ENCODE data around the gene UBQLNL. TPM values are rescaled to one million over a fixed set of nuclear protein-coding genes. Genes with fewer than 3 reads are reported as not detected.

The UBQLNL gene
- polyA plus RNA-seq, 1 donor (not counting 4 experiments of a cell fraction or from before 2014, with no cell fraction given), result 0.12 TPM

DNA sequence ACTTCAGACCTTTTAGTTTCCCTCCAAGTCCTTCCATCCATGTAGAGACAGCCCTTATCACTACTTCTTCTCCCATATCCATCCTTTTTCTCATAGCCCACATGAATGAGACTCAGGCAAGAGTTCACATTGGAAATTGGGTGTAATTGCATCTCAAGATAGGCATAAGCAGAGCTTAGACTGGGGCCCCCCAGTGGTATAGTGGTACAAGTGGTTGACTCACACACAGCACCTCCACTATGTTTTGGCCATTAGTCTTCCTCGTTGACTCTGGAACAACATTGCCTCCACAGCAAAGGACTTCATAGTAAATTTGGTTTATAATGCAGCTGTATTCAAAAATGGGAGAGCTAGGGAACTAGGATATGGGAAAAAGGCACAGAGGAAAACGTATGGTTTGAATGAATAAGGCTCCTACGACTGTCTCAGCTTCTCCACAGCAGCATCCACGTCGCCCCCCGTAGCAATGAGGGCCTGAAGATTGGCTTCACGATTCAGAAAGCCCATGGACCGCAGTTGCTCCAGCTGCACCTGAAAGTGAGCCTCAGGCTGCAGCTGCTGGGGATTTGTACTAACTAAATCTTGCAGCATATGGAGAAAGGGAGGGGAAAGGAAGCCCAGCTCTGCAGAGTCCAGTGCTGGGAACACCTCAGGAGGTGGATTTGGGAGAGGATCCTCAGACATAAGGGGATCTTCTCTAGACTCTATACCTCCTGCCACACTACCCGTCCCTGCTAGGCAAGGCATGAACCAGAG is 9.1 kb downstream of the UBQLNL start:
- H3K4me1 ChIP-seq (ENCODE audit: control insufficient read depth, extremely low read depth, insufficient read depth, low read length), result no peaks in the 10 kb centered on the region
- no peak overlapping the region for H3K4me3 ChIP-seq (ENCODE audit: control insufficient read depth in 2 of 3, extremely low read depth in 1 of 3, insufficient read depth in 2 of 3, low read depth in 1 of 3, low read length in 3 of 3)
- H3K27ac ChIP-seq (ENCODE audit: control insufficient read depth, insufficient read depth, low read length), result no peak overlapping the region
- no peaks in the 10 kb centered on the region for H3K27me3 ChIP-seq (ENCODE audit: control insufficient read depth, extremely low read depth, insufficient read depth, low read length)
- dilution Hi-C loops (cut with MboI; ENCODE audit: extremely low pct_ligation_motif_present, low sequenced_read_pairs), result no loop called here
- no peak overlapping the region for H3K9ac ChIP-seq (ENCODE audit: control insufficient read depth, extremely low read depth, insufficient read depth, low read length)
- H3K9me3 ChIP-seq (ENCODE audit: control insufficient read depth, low read depth, low read length), result no peaks in the 10 kb centered on the region
- DNase-seq (ENCODE audit: low read depth, low spot score), result no peak
- H3K9me1 ChIP-seq (ENCODE audit: control insufficient read depth, extremely low read depth, insufficient read depth, low read length), result no peaks in the 10 kb centered on the region
- no peaks in the 10 kb centered on the region for H4K20me1 ChIP-seq (ENCODE audit: control insufficient read depth, extremely low read depth, insufficient read depth, low read length)
- TF ChIP-seq, protein P1, sequence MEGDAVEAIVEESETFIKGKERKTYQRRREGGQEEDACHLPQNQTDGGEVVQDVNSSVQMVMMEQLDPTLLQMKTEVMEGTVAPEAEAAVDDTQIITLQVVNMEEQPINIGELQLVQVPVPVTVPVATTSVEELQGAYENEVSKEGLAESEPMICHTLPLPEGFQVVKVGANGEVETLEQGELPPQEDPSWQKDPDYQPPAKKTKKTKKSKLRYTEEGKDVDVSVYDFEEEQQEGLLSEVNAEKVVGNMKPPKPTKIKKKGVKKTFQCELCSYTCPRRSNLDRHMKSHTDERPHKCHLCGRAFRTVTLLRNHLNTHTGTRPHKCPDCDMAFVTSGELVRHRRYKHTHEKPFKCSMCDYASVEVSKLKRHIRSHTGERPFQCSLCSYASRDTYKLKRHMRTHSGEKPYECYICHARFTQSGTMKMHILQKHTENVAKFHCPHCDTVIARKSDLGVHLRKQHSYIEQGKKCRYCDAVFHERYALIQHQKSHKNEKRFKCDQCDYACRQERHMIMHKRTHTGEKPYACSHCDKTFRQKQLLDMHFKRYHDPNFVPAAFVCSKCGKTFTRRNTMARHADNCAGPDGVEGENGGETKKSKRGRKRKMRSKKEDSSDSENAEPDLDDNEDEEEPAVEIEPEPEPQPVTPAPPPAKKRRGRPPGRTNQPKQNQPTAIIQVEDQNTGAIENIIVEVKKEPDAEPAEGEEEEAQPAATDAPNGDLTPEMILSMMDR (optimal IDR thresholded peaks at IDR 0.05 in 1 of 3, IDR thresholded peaks at IDR 0.05 in 1 of 3, conservative IDR thresholded peaks at IDR 0.05 in 1 of 3; ENCODE audit: extremely low read depth in 1 of 3, insufficient read depth in 2 of 3, low read length in 3 of 3), result no peak
- TF ChIP-seq EZH2 (IDR thresholded peaks at IDR 0.05; ENCODE audit: low read length), result no peak
- H3K36me3 ChIP-seq (ENCODE audit: control insufficient read depth in 2 of 2, extremely low read depth in 1 of 2, insufficient read depth in 2 of 2, low read length in 2 of 2), result no peaks in the 10 kb centered on the region
- no peak overlapping the region for H2AFZ ChIP-seq (ENCODE audit: control insufficient read depth, low read length)
- H3K4me2 ChIP-seq (ENCODE audit: control insufficient read depth, extremely low read depth, insufficient read depth, low read depth, low read length), result no peak overlapping the region
- no peaks in the 10 kb centered on the region for H3K79me2 ChIP-seq (ENCODE audit: control insufficient read depth, insufficient read depth, low read length)
- no peak for FAIRE-seq

DNA sequence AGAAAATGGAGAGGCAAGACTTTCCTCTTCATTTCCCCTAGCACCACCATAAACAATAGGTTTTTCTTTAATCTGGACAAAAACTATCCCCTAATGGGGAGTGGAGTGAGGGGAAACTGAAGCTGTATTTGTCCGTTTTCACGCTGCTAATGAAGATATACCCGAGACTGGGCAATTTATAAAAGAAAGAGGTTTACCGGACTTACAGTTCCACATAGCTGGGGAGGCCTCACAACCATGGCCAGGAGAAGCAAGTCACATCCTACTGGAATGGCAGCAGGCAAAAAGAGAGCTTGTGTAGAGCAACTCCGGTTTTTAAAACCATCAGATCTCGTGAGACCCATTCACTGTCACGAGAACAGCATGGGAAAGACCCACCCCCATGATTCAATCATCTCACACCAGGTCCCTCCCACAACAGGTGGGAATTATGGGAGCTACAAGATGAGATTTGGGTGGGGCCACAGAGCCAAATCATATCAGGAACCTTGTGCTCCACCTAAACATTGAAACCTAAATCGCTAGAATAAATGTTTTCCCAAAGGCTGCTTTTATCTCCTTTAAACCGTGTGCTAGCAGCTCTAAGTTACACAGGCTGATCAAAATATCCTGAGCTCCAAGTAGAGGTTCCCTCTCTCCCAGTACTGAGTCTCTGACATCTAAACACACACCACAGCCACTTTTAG is 11.0 kb downstream of the UBQLNL start:
- Histone ChIP-seq H3K4me3 (ENCODE audit: control insufficient read depth in 2 of 3, extremely low read depth in 1 of 3, insufficient read depth in 2 of 3, low read depth in 1 of 3, low read length in 3 of 3) (no peak overlapping the region), H3K9me1 (ENCODE audit: control insufficient read depth, extremely low read depth, insufficient read depth, low read length) (no peaks in the 10 kb centered on the region), H2AFZ (ENCODE audit: control insufficient read depth, low read length) (no peak overlapping the region), H3K36me3 (ENCODE audit: control insufficient read depth in 2 of 2, extremely low read depth in 1 of 2, insufficient read depth in 2 of 2, low read length in 2 of 2) (no peaks in the 10 kb centered on the region), H3K79me2 (ENCODE audit: control insufficient read depth, insufficient read depth, low read length) (no peaks in the 10 kb centered on the region), H4K20me1 (ENCODE audit: control insufficient read depth, extremely low read depth, insufficient read depth, low read length) (no peaks in the 10 kb centered on the region), H3K27ac (ENCODE audit: control insufficient read depth, insufficient read depth, low read length) (no peak overlapping the region), H3K9ac (ENCODE audit: control insufficient read depth, extremely low read depth, insufficient read depth, low read length) (no peak overlapping the region), H3K4me1 (ENCODE audit: control insufficient read depth, extremely low read depth, insufficient read depth, low read length) (no peaks in the 10 kb centered on the region), H3K27me3 (ENCODE audit: control insufficient read depth, extremely low read depth, insufficient read depth, low read length) (no peaks in the 10 kb centered on the region), H3K4me2 (ENCODE audit: control insufficient read depth, extremely low read depth, insufficient read depth, low read depth, low read length) (no peak overlapping the region), H3K9me3 (ENCODE audit: control insufficient read depth, low read depth, low read length) (no peaks in the 10 kb centered on the region)
- dilution Hi-C loops (cut with MboI; ENCODE audit: extremely low pct_ligation_motif_present, low sequenced_read_pairs), result no loop called here
- DNase-seq (ENCODE audit: low read depth, low spot score) (no peak), FAIRE-seq (no peak)
- TF ChIP-seq, protein P1 (optimal IDR thresholded peaks at IDR 0.05 in 1 of 3, IDR thresholded peaks at IDR 0.05 in 1 of 3, conservative IDR thresholded peaks at IDR 0.05 in 1 of 3; ENCODE audit: extremely low read depth in 1 of 3, insufficient read depth in 2 of 3, low read length in 3 of 3), result no peak

Data from keratinocyte (primary cell).